ENCODE results near the gene PCMT1. TPM values are rescaled to one million over a fixed set of nuclear protein-coding genes. Genes with fewer than 3 reads are reported as not detected.

The PCMT1 gene
- total and polyA plus RNA-seq, 10 of the 15 experiments (the other 5 are each of a cell fraction or from before 2014, with no cell fraction given) = 48.5 to 126 (median 81.2) TPM

DNA sequence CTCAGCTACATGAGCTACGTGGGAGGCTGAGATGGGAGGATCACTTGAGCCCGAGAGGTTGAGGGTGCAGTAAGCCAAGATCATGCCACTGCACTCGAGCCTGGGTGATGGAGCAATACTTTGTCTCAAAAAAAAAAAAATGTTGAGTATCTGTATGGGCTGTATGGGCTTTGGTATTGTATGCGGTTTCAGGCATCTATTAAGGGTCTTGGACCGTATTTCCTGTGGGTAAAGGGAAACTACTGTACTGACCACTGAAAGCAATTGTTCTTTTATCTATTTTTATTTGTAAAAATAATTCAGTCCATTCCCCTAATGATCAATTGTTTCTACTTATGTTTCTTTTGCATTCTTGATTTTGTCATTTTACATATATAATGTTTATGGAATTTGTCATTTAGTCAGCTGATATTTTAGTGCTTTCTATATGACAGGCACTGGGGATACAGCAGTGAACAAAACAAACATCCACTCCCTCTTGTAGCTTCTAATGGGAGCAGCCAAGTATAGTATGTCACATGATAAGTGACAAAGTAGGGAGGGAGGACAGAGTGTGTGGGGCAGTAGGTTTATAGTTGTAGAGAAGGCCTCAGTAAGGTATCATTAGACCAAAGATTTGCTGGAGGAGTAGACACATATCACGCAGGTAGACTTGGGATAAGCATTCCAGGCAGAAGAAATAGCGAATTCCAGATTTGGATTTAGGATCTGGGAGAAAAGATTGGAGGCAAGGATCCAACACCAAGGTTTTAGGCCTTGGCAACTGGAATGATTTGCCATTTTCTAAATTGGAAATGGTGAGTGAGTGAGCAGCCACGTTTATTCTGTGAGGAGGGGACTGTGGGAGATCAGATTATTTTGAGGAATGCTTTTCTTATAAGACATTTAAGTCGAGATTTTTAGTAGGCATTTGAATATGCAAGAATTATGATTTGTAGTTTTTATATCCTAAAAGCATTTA, 6.0 kb downstream of the PCMT1 start (continued):
- TF ChIP-seq REST (IDR thresholded peaks at IDR 0.05; ENCODE audit: low read depth, low read length) (no peak), NR2C1 (IDR thresholded peaks at IDR 0.05) (no peak), MEF2B (IDR thresholded peaks at IDR 0.05; ENCODE audit: partially characterized antibody, poor library complexity, severe bottlenecking) (peak; percentile 42), ASH2L (IDR thresholded peaks at IDR 0.05; ENCODE audit: borderline replicate concordance, low read depth) (no peak), ZNF384 (IDR thresholded peaks at IDR 0.05; ENCODE audit: borderline replicate concordance, low read depth, low read length) (peak; percentile 76), RB1 (IDR thresholded peaks at IDR 0.05; ENCODE audit: borderline replicate concordance) (no peak), TAF1 (IDR thresholded peaks at IDR 0.05; ENCODE audit: borderline replicate concordance, low read depth, low read length) (no peak), JUNB (IDR thresholded peaks at IDR 0.05) (no peak), MYC (IDR thresholded peaks at IDR 0.05; ENCODE audit: insufficient read depth, insufficient read length, insufficient replicate concordance, low read length, severe bottlenecking) (no peak), ESRRA (IDR thresholded peaks at IDR 0.05; ENCODE audit: low read length) (no peak), SPI1 (IDR thresholded peaks at IDR 0.05; ENCODE audit: borderline replicate concordance, insufficient read depth, low read depth, low read length) (no peak), BMI1 (IDR thresholded peaks at IDR 0.05; ENCODE audit: borderline replicate concordance) (peak; percentile 19; the same call in 1 of the 2 replicates), CBFB (IDR thresholded peaks at IDR 0.05; ENCODE audit: low read depth) (peak; percentile 59; the same call in 1 of the 2 replicates), RUNX3 (IDR thresholded peaks at IDR 0.05; ENCODE audit: low read length) (peak; percentile 98), HCFC1 (IDR thresholded peaks at IDR 0.05; ENCODE audit: low read length) (no peak), KLF5 (IDR thresholded peaks at IDR 0.05; ENCODE audit: partially characterized antibody) (no peak), KAT2A (conservative IDR thresholded peaks at IDR 0.05; ENCODE audit: control insufficient read depth, low read depth, low read length) (no peak), SMARCA5 (IDR thresholded peaks at IDR 0.05) (no peak), POU2F2 (IDR thresholded peaks at IDR 0.05; ENCODE audit: borderline replicate concordance, low read depth, low read length) (no peak), GATAD2B (conservative IDR thresholded peaks at IDR 0.05; ENCODE audit: low read depth) (no peak), EP300 (IDR thresholded peaks at IDR 0.05; ENCODE audit: borderline replicate concordance in 1 of 2, control insufficient read depth in 1 of 2, low read depth in 2 of 2, low read length in 2 of 2) (no peak)
- TF ChIP-seq, protein P1, sequence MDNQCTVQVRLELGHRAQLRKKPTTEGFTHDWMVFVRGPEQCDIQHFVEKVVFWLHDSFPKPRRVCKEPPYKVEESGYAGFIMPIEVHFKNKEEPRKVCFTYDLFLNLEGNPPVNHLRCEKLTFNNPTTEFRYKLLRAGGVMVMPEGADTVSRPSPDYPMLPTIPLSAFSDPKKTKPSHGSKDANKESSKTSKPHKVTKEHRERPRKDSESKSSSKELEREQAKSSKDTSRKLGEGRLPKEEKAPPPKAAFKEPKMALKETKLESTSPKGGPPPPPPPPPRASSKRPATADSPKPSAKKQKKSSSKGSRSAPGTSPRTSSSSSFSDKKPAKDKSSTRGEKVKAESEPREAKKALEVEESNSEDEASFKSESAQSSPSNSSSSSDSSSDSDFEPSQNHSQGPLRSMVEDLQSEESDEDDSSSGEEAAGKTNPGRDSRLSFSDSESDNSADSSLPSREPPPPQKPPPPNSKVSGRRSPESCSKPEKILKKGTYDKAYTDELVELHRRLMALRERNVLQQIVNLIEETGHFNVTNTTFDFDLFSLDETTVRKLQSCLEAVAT (IDR thresholded peaks at IDR 0.05) = no peak
- TF ChIP-seq, protein P2, sequence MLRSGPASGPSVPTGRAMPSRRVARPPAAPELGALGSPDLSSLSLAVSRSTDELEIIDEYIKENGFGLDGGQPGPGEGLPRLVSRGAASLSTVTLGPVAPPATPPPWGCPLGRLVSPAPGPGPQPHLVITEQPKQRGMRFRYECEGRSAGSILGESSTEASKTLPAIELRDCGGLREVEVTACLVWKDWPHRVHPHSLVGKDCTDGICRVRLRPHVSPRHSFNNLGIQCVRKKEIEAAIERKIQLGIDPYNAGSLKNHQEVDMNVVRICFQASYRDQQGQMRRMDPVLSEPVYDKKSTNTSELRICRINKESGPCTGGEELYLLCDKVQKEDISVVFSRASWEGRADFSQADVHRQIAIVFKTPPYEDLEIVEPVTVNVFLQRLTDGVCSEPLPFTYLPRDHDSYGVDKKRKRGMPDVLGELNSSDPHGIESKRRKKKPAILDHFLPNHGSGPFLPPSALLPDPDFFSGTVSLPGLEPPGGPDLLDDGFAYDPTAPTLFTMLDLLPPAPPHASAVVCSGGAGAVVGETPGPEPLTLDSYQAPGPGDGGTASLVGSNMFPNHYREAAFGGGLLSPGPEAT (IDR thresholded peaks at IDR 0.05; ENCODE audit: low read depth) = 0 out of 2 replicates have a peak, but pooled peaks have one; percentile 30
